HepG2 (cell line): Measurements from ENCODE around the gene RPS6KA3. TPM values are rescaled to one million over a fixed set of nuclear protein-coding genes. Genes with fewer than 3 reads are reported as not detected.
A peak's percentile ranks its signal among the peaks of the same experiment; 100 is the strongest.

ENCODE experiments used
- ATAC-seq: fragments of 200-7000 bp; cut with Tn5 transposase; 3 replicates; pipeline ENCODE4 v1.9.1; 2020; ENCODE audit warnings: mild to moderate bottlenecking, moderate library complexity
- BruUV-seq: library from RNA; stranded (reverse); fragments of 400-500 nt; replicated peaks from 2 replicates; lab custom pipeline; 2021; lab: Mats Ljungman, UMichigan
- CTCF ChIA-PET: fragments of 300-600 bp; formaldehyde crosslinking; extraction: SDS; loops from one replicate; lab custom pipeline; 2021; ENCODE audit warnings: low total read pairs, inconsistent platforms, low intra/inter-chr PET ratio; lab: Yijun Ruan, JAX
- POLR2A ChIA-PET: fragments of 350-600 bp; sonication (Branson Sonifier 250); formaldehyde crosslinking; loops from one replicate; lab custom pipeline; 2020; ENCODE audit warnings: antibody characterized with exemption, inconsistent platforms; lab: Yijun Ruan, JAX
- DNase-seq: peaks from one replicate; pipeline ENCODE4 v3.0.0-alpha.2; 2015; ENCODE audit warnings: low spot score
- FAIRE-seq: peaks from 3 replicates; lab custom pipeline; 2011; peaks lifted over from hg19 to GRCh38; lab: Jason Lieb, UNC
- H2AFZ ChIP-seq: one replicate; pipeline ENCODE4 v1.6.1; 2011; ENCODE audit warnings: low read length, inconsistent platforms
- H3K27ac ChIP-seq: fragments of 300-600 bp; 3 replicates; pipeline ENCODE4 v1.8.0; 2011; ENCODE audit warnings: mixed run types, mild to moderate bottlenecking, mixed read lengths, low read length, inconsistent platforms; ENCODE audit not compliant: insufficient read depth; ENCODE audit errors: extremely low read length
- H3K27me3 ChIP-seq, 2 experiments: fragments of 200-600 bp in 1 of 2; 2 replicates in 1 of 2; 3 replicates in 1 of 2; pipeline versions ENCODE4 v1.6.0 to v1.8.0; 2011; ENCODE audit warnings: low read length in 2 of 2, mild to moderate bottlenecking in 2 of 2, moderate library complexity in 2 of 2, inconsistent platforms in 1 of 2; ENCODE audit not compliant: insufficient read depth in 2 of 2, control insufficient read depth in 1 of 2
- H3K36me3 ChIP-seq, 2 experiments: fragments of 200-600 bp in 1 of 2; replicated peaks in 1 of 2; 2 replicates in 1 of 2; 3 replicates in 1 of 2; pipeline versions ENCODE4 v1.5.1 to v1.8.0; 2011; ENCODE audit warnings: low read length in 2 of 2, inconsistent platforms in 1 of 2; ENCODE audit not compliant: insufficient read depth in 2 of 2, control insufficient read depth in 1 of 2
- H3K4me1 ChIP-seq: 2 replicates; pipeline ENCODE4 v1.5.1; 2012; ENCODE audit warnings: low read length, inconsistent platforms; ENCODE audit not compliant: insufficient read depth
- H3K4me2 ChIP-seq: 2 replicates; pipeline ENCODE4 v1.6.0; 2011; ENCODE audit warnings: low read depth, low read length, inconsistent platforms
- H3K4me3 ChIP-seq, 3 experiments: fragments of 200-600 bp in 1 of 3; sonication (generic), shearing (Covaris generic) in 1 of 3; replicated peaks in 1 of 3; 2 replicates each; pipeline ENCODE4 v1.5.1; 2011 to 2016; ENCODE audit warnings: low read length in 3 of 3, inconsistent platforms in 2 of 3, low read depth in 2 of 3, mild to moderate bottlenecking in 2 of 3, control low read depth in 1 of 3, mixed read lengths in 1 of 3; ENCODE audit not compliant: insufficient read depth in 1 of 3
- H3K79me2 ChIP-seq: one replicate; pipeline ENCODE4 v1.6.1; 2011; ENCODE audit warnings: low read length, inconsistent platforms; ENCODE audit not compliant: insufficient read depth
- H3K9ac ChIP-seq: 2 replicates; pipeline ENCODE4 v1.6.0; 2011; ENCODE audit warnings: mild to moderate bottlenecking, low read depth, low read length, inconsistent platforms; ENCODE audit not compliant: insufficient read depth
- H3K9me3 ChIP-seq: 2 replicates; pipeline ENCODE4 v1.5.1; 2012; ENCODE audit warnings: mild to moderate bottlenecking, low read length
- H4K20me1 ChIP-seq: 2 replicates; pipeline ENCODE4 v1.6.0; 2011; ENCODE audit warnings: inconsistent platforms, mild to moderate bottlenecking, low read length, moderate library complexity; ENCODE audit not compliant: insufficient read depth
- CBX5 ChIP-seq: sonication (generic); formaldehyde crosslinking; IDR thresholded peaks from 2 replicates; pipeline ENCODE4 v1.4.0; 2020; ENCODE audit warnings: missing genetic modification reagents, borderline replicate concordance
- EZH2 ChIP-seq: conservative IDR thresholded peaks from 2 replicates; pipeline ENCODE4 v1.6.1; 2012; ENCODE audit warnings: mild to moderate bottlenecking, low read depth, low read length, moderate library complexity
- KAT8 ChIP-seq: IDR thresholded peaks from 2 replicates; pipeline ENCODE4 v1.6.1; 2016; ENCODE audit warnings: missing genetic modification reagents, missing compliant biosample characterization
- MTF2 ChIP-seq: sonication (generic); formaldehyde crosslinking; IDR thresholded peaks from 2 replicates; pipeline ENCODE4 v1.5.0; 2020; ENCODE audit warnings: missing genetic modification reagents, borderline replicate concordance
- NFE2 ChIP-seq: sonication (generic); formaldehyde crosslinking; IDR thresholded peaks from 2 replicates; pipeline ENCODE4 v1.4.0; 2020; ENCODE audit warnings: missing genetic modification reagents
- NR2C2 ChIP-seq: sonication (generic); formaldehyde crosslinking; IDR thresholded peaks from 2 replicates; pipeline ENCODE4 v1.4.0; 2020; ENCODE audit warnings: missing genetic modification reagents, mild to moderate bottlenecking, moderate library complexity, borderline replicate concordance
- NR3C1 ChIP-seq: sonication (generic); formaldehyde crosslinking; IDR thresholded peaks from 2 replicates; pipeline ENCODE4 v1.4.0; 2020; ENCODE audit warnings: missing genetic modification reagents
- RARG ChIP-seq: sonication (generic); formaldehyde crosslinking; IDR thresholded peaks from 2 replicates; pipeline ENCODE4 v1.4.0; 2020; ENCODE audit warnings: low read depth, mild to moderate bottlenecking, missing genetic modification reagents
- SAP130 ChIP-seq: IDR thresholded peaks from 2 replicates; pipeline ENCODE4 v1.6.1; 2016; ENCODE audit warnings: low read depth
- SP140L ChIP-seq: sonication (generic); formaldehyde crosslinking; IDR thresholded peaks from 2 replicates; pipeline ENCODE4 v1.4.0; 2020; ENCODE audit warnings: missing genetic modification reagents, borderline replicate concordance
- ZFY ChIP-seq: sonication (generic); formaldehyde crosslinking; IDR thresholded peaks from 2 replicates; pipeline ENCODE4 v1.4.0; 2020; ENCODE audit warnings: missing genetic modification reagents
- ZNF577 ChIP-seq: sonication (generic); formaldehyde crosslinking; IDR thresholded peaks from 2 replicates; pipeline ENCODE4 v1.4.0; 2020; ENCODE audit warnings: mild to moderate bottlenecking, low read depth, missing genetic modification reagents, borderline replicate concordance
- ZSCAN29 ChIP-seq: sonication (generic); formaldehyde crosslinking; conservative IDR thresholded peaks from 2 replicates; pipeline ENCODE4 v1.4.0; 2020; ENCODE audit warnings: mild to moderate bottlenecking, missing genetic modification reagents
- whole genome bisulfite sequencing: methylation state at CpG from one replicate; pipeline ENCODE4 v1.1.6; 2017; ENCODE audit warnings: low lambda C conversion rate; 5-methylcytosine and 5-hydroxymethylcytosine counted together
- in situ Hi-C: cut with HindIII; loops from 2 replicates; pipeline ENCODE4 v1.10.0; 2017; ENCODE audit warnings: low pct_unique_long_range_greater_than_20kb; ENCODE audit not compliant: extremely low pct_ligation_motif_present
- intact Hi-C: fragments of 100-400 bp; cut with micrococcal nuclease; formaldehyde crosslinking; loops from one replicate; pipeline ENCODE4 v1.10.0; 2022; ENCODE audit not compliant: unreplicated experiment
- polyA plus RNA-seq, 8 experiments: library from polyadenylated mRNA; depleted of rRNA in 3 of 8; stranded (reverse) in 7 of 8; unstranded in 1 of 8; fragments of >200 nt; fragmentation: Illumina TruSeq in 4 of 8; extraction: Trizol in 4 of 8; gene quantifications; 2 replicates each; pipeline versions ENCODE4 v1.2.1 to v1.2.3, GENCODE V29; 2011 to 2016; ENCODE audit warnings: low read depth in 4 of 8, missing spikeins in 1 of 8, mixed read lengths in 1 of 8; ENCODE audit not compliant: insufficient read depth in 1 of 8
- total RNA-seq, 5 experiments: library from RNA; depleted of rRNA; stranded (reverse); fragments of >200 nt; fragmentation: Illumina TruSeq; extraction: Trizol; gene quantifications; 2 replicates each; pipeline ENCODE4 v1.2.3, GENCODE V29; 2016; ENCODE audit warnings: low read depth in 1 of 5
- TF ChIP-seq, protein P1 (sequence below): fragments of 450-650 bp; IDR thresholded peaks from 2 replicates; pipeline ENCODE4 v1.6.1; 2016
- TF ChIP-seq, protein P2 (sequence below): sonication (generic); formaldehyde crosslinking; IDR thresholded peaks from 2 replicates; pipeline ENCODE4 v1.4.0; 2020; ENCODE audit warnings: missing genetic modification reagents
- TF ChIP-seq, protein P3 (sequence below), 2 experiments: sonication (generic) in 1 of 2; formaldehyde crosslinking in 1 of 2; IDR thresholded peaks; 2 replicates each; pipeline versions ENCODE4 v1.4.0 to v1.6.1; 2018 to 2020; ENCODE audit warnings: missing genetic modification reagents in 2 of 2, borderline replicate concordance in 1 of 2, low read depth in 1 of 2, mild to moderate bottlenecking in 1 of 2, missing biosample characterization in 1 of 2

Gene RPS6KA3
- total and polyA plus RNA-seq, 2 of the 13 experiments (the other 11 are each of a cell fraction or from before 2014, with no cell fraction given) = 314 to 357 TPM

DNA sequence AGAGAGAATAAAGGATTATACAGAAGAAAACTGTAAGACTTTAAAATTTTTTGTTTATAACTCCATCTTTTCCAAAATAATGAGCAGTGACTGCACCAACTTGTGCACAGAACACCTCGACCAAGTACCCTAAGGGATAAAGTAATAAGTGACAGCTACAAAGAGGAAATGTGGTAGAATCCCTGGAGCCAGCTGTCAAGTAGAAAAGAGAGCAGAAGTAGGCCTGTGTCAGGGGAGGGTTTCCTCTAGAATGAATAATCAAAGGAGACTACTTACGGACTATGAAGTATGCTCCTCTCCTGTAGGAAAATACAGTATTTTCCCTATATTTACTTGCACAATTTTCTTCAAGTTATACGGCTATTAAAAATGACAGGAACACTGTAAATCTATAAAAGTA lies 126.3 kb downstream of the RPS6KA3 start:
- DNase-seq = no peak
- no peak overlapping the region for H2AFZ ChIP-seq
- ATAC-seq = no peak
- H3K4me3 ChIP-seq = peak overlapping the region; percentile 80 to 89 (median 87); a peak in 5 of 6 replicates
- intact Hi-C loops = no loop called here
- no peak for FAIRE-seq
- no peaks in the 10 kb centered on the region for H3K27me3 ChIP-seq
- in situ Hi-C loops = no loop called here
- peaks cover 53% of the 10 kb centered on the region for H3K4me1 ChIP-seq
- H3K36me3 ChIP-seq = peaks cover 4 to 12% of the 10 kb centered on the region in 2 experiments; a peak in 2 of 5 replicates
- no peak overlapping the region for H3K27ac ChIP-seq
- TF ChIP-seq ZFY (CRISPR knock-in tag) = no peak
- TF ChIP-seq NR3C1 (CRISPR knock-in tag) = no peak
- TF ChIP-seq, protein P1, sequence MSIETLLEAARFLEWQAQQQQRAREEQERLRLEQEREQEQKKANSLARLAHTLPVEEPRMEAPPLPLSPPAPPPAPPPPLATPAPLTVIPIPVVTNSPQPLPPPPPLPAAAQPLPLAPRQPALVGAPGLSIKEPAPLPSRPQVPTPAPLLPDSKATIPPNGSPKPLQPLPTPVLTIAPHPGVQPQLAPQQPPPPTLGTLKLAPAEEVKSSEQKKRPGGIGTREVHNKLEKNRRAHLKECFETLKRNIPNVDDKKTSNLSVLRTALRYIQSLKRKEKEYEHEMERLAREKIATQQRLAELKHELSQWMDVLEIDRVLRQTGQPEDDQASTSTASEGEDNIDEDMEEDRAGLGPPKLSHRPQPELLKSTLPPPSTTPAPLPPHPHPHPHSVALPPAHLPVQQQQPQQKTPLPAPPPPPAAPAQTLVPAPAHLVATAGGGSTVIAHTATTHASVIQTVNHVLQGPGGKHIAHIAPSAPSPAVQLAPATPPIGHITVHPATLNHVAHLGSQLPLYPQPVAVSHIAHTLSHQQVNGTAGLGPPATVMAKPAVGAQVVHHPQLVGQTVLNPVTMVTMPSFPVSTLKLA = no peak
- TF ChIP-seq, protein P2, sequence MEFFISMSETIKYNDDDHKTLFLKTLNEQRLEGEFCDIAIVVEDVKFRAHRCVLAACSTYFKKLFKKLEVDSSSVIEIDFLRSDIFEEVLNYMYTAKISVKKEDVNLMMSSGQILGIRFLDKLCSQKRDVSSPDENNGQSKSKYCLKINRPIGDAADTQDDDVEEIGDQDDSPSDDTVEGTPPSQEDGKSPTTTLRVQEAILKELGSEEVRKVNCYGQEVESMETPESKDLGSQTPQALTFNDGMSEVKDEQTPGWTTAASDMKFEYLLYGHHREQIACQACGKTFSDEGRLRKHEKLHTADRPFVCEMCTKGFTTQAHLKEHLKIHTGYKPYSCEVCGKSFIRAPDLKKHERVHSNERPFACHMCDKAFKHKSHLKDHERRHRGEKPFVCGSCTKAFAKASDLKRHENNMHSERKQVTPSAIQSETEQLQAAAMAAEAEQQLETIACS (CRISPR knock-in tag) = no peak
- TF ChIP-seq RARG (CRISPR knock-in tag) = no peak
- no peak for TF ChIP-seq MTF2 (CRISPR knock-in tag)
- no peak for TF ChIP-seq ZSCAN29
- TF ChIP-seq KAT8 = no peak
- TF ChIP-seq CBX5 (CRISPR knock-in tag) = no peak
- TF ChIP-seq NFE2 (CRISPR knock-in tag) = no peak
- TF ChIP-seq SP140L (CRISPR knock-in tag) = no peak
- no peak for TF ChIP-seq EZH2
- no peak for TF ChIP-seq ZNF577 (CRISPR knock-in tag)
- no peak for TF ChIP-seq NR2C2
- TF ChIP-seq SAP130 (CRISPR knock-in tag) = no peak; the same call in 1 of the 2 replicates
- TF ChIP-seq, protein P3, sequence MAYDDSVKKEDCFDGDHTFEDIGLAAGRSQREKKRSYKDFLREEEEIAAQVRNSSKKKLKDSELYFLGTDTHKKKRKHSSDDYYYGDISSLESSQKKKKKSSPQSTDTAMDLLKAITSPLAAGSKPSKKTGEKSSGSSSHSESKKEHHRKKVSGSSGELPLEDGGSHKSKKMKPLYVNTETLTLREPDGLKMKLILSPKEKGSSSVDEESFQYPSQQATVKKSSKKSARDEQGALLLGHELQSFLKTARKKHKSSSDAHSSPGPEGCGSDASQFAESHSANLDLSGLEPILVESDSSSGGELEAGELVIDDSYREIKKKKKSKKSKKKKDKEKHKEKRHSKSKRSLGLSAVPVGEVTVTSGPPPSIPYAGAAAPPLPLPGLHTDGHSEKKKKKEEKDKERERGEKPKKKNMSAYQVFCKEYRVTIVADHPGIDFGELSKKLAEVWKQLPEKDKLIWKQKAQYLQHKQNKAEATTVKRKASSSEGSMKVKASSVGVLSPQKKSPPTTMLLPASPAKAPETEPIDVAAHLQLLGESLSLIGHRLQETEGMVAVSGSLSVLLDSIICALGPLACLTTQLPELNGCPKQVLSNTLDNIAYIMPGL (CRISPR knock-in tag; IDR thresholded peaks at IDR 0.05; ENCODE audit: borderline replicate concordance in 1 of 2, low read depth in 1 of 2) = no peak
- peak overlapping the region; percentile 86 for H3K9ac ChIP-seq
- H4K20me1 ChIP-seq = peaks cover 26% of the 10 kb centered on the region
- CTCF ChIA-PET = no interaction called here
- POLR2A ChIA-PET = no interaction called here
- peak overlapping the region; percentile 70 for H3K4me2 ChIP-seq
- H3K79me2 ChIP-seq = peaks cover 41% of the 10 kb centered on the region
- H3K9me3 ChIP-seq = no peaks in the 10 kb centered on the region
- TSS peak; percentile 48 for BruUV-seq
- 0% methylated on average over 3 of the region's 3 CpGs for WGBS
